K562 (cell line): Measurements from ENCODE around the gene ADTRP. TPM values are rescaled to one million over a fixed set of nuclear protein-coding genes. Genes with fewer than 3 reads are reported as not detected.

Source experiments
- ATAC-seq: fragments of 200-7000 bp; cut with Tn5 transposase; 3 replicates; pipeline ENCODE4 v1.9.1; 2020; ENCODE audit warnings: moderate library complexity
- BruUV-seq: library from RNA; stranded (reverse); fragments of 400-500 nt; replicated peaks from 2 replicates; lab custom pipeline; 2021; lab: Mats Ljungman, UMichigan
- CTCF ChIA-PET: fragments of 300-600 bp; formaldehyde crosslinking; extraction: SDS; loops from one replicate; lab custom pipeline; 2021; ENCODE audit warnings: low intra/inter-chr PET ratio; lab: Yijun Ruan, JAX
- POLR2A ChIA-PET: fragments of 300-600, 350-650 bp; sonication (Branson Sonifier 250); formaldehyde crosslinking; extraction: SDS; loops from one replicate; lab custom pipeline; 2021; ENCODE audit warnings: antibody characterized with exemption, inconsistent platforms; lab: Yijun Ruan, JAX
- DNase-seq, 4 experiments: peaks; one replicate each; pipeline versions ENCODE4 v3.0.0 to v3.0.0-alpha.2; 2011 to 2018; ENCODE audit warnings: low spot score in 3 of 4, mixed read lengths in 3 of 4; ENCODE audit errors: extremely low read depth in 1 of 4
- FAIRE-seq: peaks from 2 replicates; lab custom pipeline; 2011; peaks lifted over from hg19 to GRCh38; lab: Jason Lieb, UNC
- H2AFZ ChIP-seq: 2 replicates; pipeline ENCODE4 v1.6.0; 2011; ENCODE audit warnings: low read depth, low read length, control low read depth, inconsistent platforms
- H3K27ac ChIP-seq: fragments of 200-600 bp; 3 replicates; pipeline ENCODE4 v1.8.0; 2011; ENCODE audit warnings: low read depth, mild to moderate bottlenecking, control low read depth, inconsistent platforms, low read length, moderate library complexity, mixed read lengths; ENCODE audit errors: extremely low read depth
- H3K27me3 ChIP-seq, 2 experiments: fragments of 300-600 bp in 1 of 2; 2 replicates in 1 of 2; 3 replicates in 1 of 2; pipeline versions ENCODE4 v1.6.0 to v1.8.0; 2011; ENCODE audit warnings: inconsistent platforms in 2 of 2, low read length in 2 of 2, mild to moderate bottlenecking in 1 of 2, mixed read lengths in 1 of 2, moderate library complexity in 1 of 2; ENCODE audit not compliant: control insufficient read depth in 2 of 2, insufficient read depth in 2 of 2
- H3K36me3 ChIP-seq: fragments of 300-600 bp; 3 replicates; pipeline ENCODE4 v1.8.0; 2011; ENCODE audit warnings: mild to moderate bottlenecking, low read length, inconsistent platforms; ENCODE audit not compliant: control insufficient read depth, insufficient read depth
- H3K4me1 ChIP-seq, 2 experiments: fragments of 200-600 bp in 1 of 2; replicated peaks in 1 of 2; 2 replicates in 1 of 2; 3 replicates in 1 of 2; pipeline versions ENCODE4 v1.5.1 to v1.8.0; 2011; ENCODE audit warnings: inconsistent platforms in 2 of 2, low read length in 2 of 2, mild to moderate bottlenecking in 1 of 2, mixed read lengths in 1 of 2, moderate library complexity in 1 of 2; ENCODE audit not compliant: control insufficient read depth in 2 of 2, insufficient read depth in 2 of 2
- H3K4me2 ChIP-seq: 2 replicates; pipeline ENCODE4 v1.6.1; 2011; ENCODE audit warnings: low read length, control low read depth, inconsistent platforms, mixed read lengths; ENCODE audit not compliant: insufficient read depth
- H3K4me3 ChIP-seq: fragments of 200-600 bp; sonication (generic), shearing (Covaris generic); 2 replicates; pipeline ENCODE4 v1.5.1; 2016; ENCODE audit warnings: control low read depth, inconsistent platforms
- H3K79me2 ChIP-seq: fragments of 200-600 bp; 3 replicates; pipeline ENCODE4 v1.8.0; 2011; ENCODE audit warnings: low read length, inconsistent platforms; ENCODE audit not compliant: control insufficient read depth, insufficient read depth
- H3K9ac ChIP-seq, 2 experiments: 2 replicates each; pipeline versions ENCODE4 v1.6.0 to v1.6.1; 2011; ENCODE audit warnings: low read depth in 2 of 2, low read length in 2 of 2, control low read depth in 1 of 2, inconsistent platforms in 1 of 2, mild to moderate bottlenecking in 1 of 2, mixed read lengths in 1 of 2; ENCODE audit not compliant: insufficient read depth in 1 of 2
- H3K9me1 ChIP-seq: one replicate; pipeline ENCODE4 v1.6.0; 2011; ENCODE audit warnings: inconsistent platforms, mild to moderate bottlenecking, low read length, moderate library complexity; ENCODE audit not compliant: control insufficient read depth, insufficient read depth
- H3K9me3 ChIP-seq: replicated peaks from 2 replicates; pipeline ENCODE4 v1.5.1; 2011; ENCODE audit warnings: low read depth, low read length, inconsistent platforms; ENCODE audit not compliant: control insufficient read depth, insufficient read depth
- H4K20me1 ChIP-seq: replicated peaks from 2 replicates; pipeline ENCODE4 v1.6.1; 2011; ENCODE audit warnings: low read length, inconsistent platforms, mixed read lengths; ENCODE audit not compliant: control insufficient read depth, insufficient read depth
- ARID1B ChIP-seq: fragments of 450-650 bp; IDR thresholded peaks from 2 replicates; pipeline ENCODE4 v1.6.1; 2016; ENCODE audit warnings: antibody characterized with exemption, mild to moderate bottlenecking, inconsistent platforms
- ATF1 ChIP-seq, 2 experiments: fragments of 450-650 bp in 1 of 2; IDR thresholded peaks; 2 replicates each; pipeline ENCODE4 v1.6.1; 2016; ENCODE audit warnings: missing compliant biosample characterization in 1 of 2, missing genetic modification characterization in 1 of 2
- CBFA2T3 ChIP-seq: fragments of 450-650 bp; IDR thresholded peaks from 2 replicates; pipeline ENCODE4 v1.6.1; 2017
- CREM ChIP-seq: IDR thresholded peaks from 2 replicates; pipeline ENCODE4 v1.6.1; 2014; ENCODE audit warnings: antibody characterized with exemption, low read depth
- ELF1 ChIP-seq: fragments of 200-800 bp; sonication (Bioruptor generic); IDR thresholded peaks from 2 replicates; pipeline ENCODE4 v1.6.1; 2016; ENCODE audit warnings: missing genetic modification characterization, missing compliant biosample characterization
- EP300 ChIP-seq: IDR thresholded peaks from 2 replicates; pipeline ENCODE4 v1.6.1; 2012; ENCODE audit warnings: low read length, improper control_type of control experiment
- FOXJ2 ChIP-seq: fragments of 200-800 bp; sonication (Bioruptor generic); IDR thresholded peaks from 2 replicates; pipeline ENCODE4 v1.6.1; 2016; ENCODE audit warnings: missing genetic modification characterization, missing compliant biosample characterization
- HDGF ChIP-seq: fragments of 450-650 bp; IDR thresholded peaks from 2 replicates; pipeline ENCODE4 v1.6.1; 2016
- HMGXB4 ChIP-seq: sonication (generic); formaldehyde crosslinking; IDR thresholded peaks from 2 replicates; pipeline ENCODE4 v1.8.1; 2023; ENCODE audit warnings: mild to moderate bottlenecking, missing genetic modification reagents
- NFRKB ChIP-seq: fragments of 450-650 bp; IDR thresholded peaks from 2 replicates; pipeline ENCODE4 v1.6.1; 2016; ENCODE audit warnings: low read depth
- RFX1 ChIP-seq: fragments of 450-650 bp; IDR thresholded peaks from 2 replicates; pipeline ENCODE4 v1.6.1; 2016; ENCODE audit warnings: mild to moderate bottlenecking, moderate library complexity
- SMAD4 ChIP-seq: fragments of 250-450 bp; sonication (Bioruptor Pico); conservative IDR thresholded peaks from 2 replicates; pipeline ENCODE4 v1.8.0; 2021; ENCODE audit warnings: inconsistent platforms, mild to moderate bottlenecking, moderate library complexity
- SMARCA4 ChIP-seq: fragments of 450-650 bp; IDR thresholded peaks from 2 replicates; pipeline ENCODE4 v1.6.1; 2016
- SMARCE1 ChIP-seq: fragments of 450-650 bp; IDR thresholded peaks from 2 replicates; pipeline ENCODE4 v1.7.1; 2016; ENCODE audit warnings: mild to moderate bottlenecking
- VEZF1 ChIP-seq: fragments of 200-800 bp; sonication (Bioruptor generic); IDR thresholded peaks from 2 replicates; pipeline ENCODE4 v1.6.1; 2017; ENCODE audit warnings: missing genetic modification characterization, missing compliant biosample characterization
- YY1 ChIP-seq, 3 experiments: IDR thresholded peaks; 2 replicates each; pipeline ENCODE4 v1.6.1; 2011; ENCODE audit warnings: low read length in 2 of 3, mild to moderate bottlenecking in 2 of 3, moderate library complexity in 2 of 3, borderline replicate concordance in 1 of 3, control low read depth in 1 of 3, low read depth in 1 of 3; ENCODE audit not compliant: insufficient read depth in 3 of 3, insufficient replicate concordance in 2 of 3, control insufficient read depth in 1 of 3, insufficient read length in 1 of 3; ENCODE audit errors: extremely low read depth in 1 of 3
- WGBS: fragments of 100-300 bp; shearing (Covaris generic); methylation state at CpG from one replicate; pipeline ENCODE4 v1.1.6; 2016; ENCODE audit warnings: low coverage, mixed read lengths; ENCODE audit not compliant: insufficient coverage; ENCODE audit errors: missing lambda C conversion rate; 5-methylcytosine and 5-hydroxymethylcytosine counted together
- in situ Hi-C: fragments of 300-500 bp; cut with MboI; formaldehyde crosslinking; loops from 4 replicates; pipeline ENCODE4 v1.15.0; 2018; ENCODE audit warnings: inconsistent platforms, mixed read lengths
- intact Hi-C: fragments of 100-400 bp; cut with micrococcal nuclease; formaldehyde crosslinking; loops from 2 replicates; pipeline ENCODE4 v1.14.2; 2022
- polyA plus RNA-seq, 8 experiments: library from polyadenylated mRNA; depleted of rRNA in 4 of 8; stranded (reverse) in 5 of 8; unstranded in 3 of 8; fragments of >200 nt; fragmentation: Nextera tagmentation in 2 of 8; fragmentation: Illumina TruSeq in 1 of 8; extraction: Ambion mirVana in 2 of 8; extraction: Trizol in 1 of 8; gene quantifications; 2 replicates each; pipeline versions ENCODE4 v1.2.1 to v1.2.3, GENCODE V29; 2011 to 2014; ENCODE audit warnings: inconsistent platforms in 1 of 8, missing spikeins in 1 of 8
- total RNA-seq, 7 experiments: library from RNA; depleted of rRNA in 6 of 7; stranded (reverse); fragments of >200 nt in 6 of 7; fragmentation: Illumina TruSeq in 2 of 7; extraction: Trizol in 2 of 7; gene quantifications; 2 replicates each; pipeline versions ENCODE4 v1.2.1 to v1.2.3, GENCODE V29; 2011 to 2021; ENCODE audit warnings: low replicate concordance in 1 of 7

Gene ADTRP
- total and polyA plus RNA-seq, 9 of the 15 experiments (the other 6 are each of a cell fraction or from before 2014, with no cell fraction given) = 7.4 to 24.0 (median 13.6) TPM

- ATAC-seq = peak; percentile 81
- WGBS = 39% methylated on average over 14 of the region's 14 CpGs
- Histone ChIP-seq H3K4me1 (peaks cover 0 to 12% of the 10 kb centered on the region in 2 experiments; a peak in 3 of 5 replicates), H3K27ac (peak overlapping the region; percentile 34; the same call in 1 of the 3 replicates), H3K79me2 (no peaks in the 10 kb centered on the region), H3K9me3 (peaks cover 2% of the 10 kb centered on the region; the same call in 1 of the 2 replicates), H3K9ac (peak overlapping the region; percentile 54 to 56), H3K4me2 (peak overlapping the region; percentile 76), H3K4me3 (no peak overlapping the region), H3K9me1 (no peaks in the 10 kb centered on the region), H3K36me3 (no peaks in the 10 kb centered on the region), H3K27me3 (no peaks in the 10 kb centered on the region), H4K20me1 (no peaks in the 10 kb centered on the region), H2AFZ (peak overlapping the region; percentile 98)
- intact Hi-C loops = no loop called here
- BruUV-seq = no TSS peak
- no peak for FAIRE-seq
- DNase-seq = peak in 2 of 4 experiments; percentile 43 to 45
- CTCF ChIA-PET = no interaction called here
- in situ Hi-C loops = no loop called here
- POLR2A ChIA-PET = interaction anchor here (0.6 to 2.0 kb wide), 7 partner anchors 8 to 375 kb away, joined by 3 to 9 read pairs (median 3); partner anchors contain the start of gene ADTRP
- TF ChIP-seq SMAD4 (CRISPR knock-in tag) = 0 out of 2 replicates have a peak, but pooled peaks have one; percentile 13
- no peak for TF ChIP-seq HDGF
- TF ChIP-seq ATF1 (CRISPR knock-in tag; IDR thresholded peaks at IDR 0.05) = no peak
- peak; percentile 48 for TF ChIP-seq ATF1 (tag; IDR thresholded peaks at IDR 0.05)
- TF ChIP-seq VEZF1 (CRISPR knock-in tag) = peak; percentile 19; the same call in 1 of the 2 replicates
- peak; percentile 65 for TF ChIP-seq CREM
- TF ChIP-seq FOXJ2 (tag) = peak; percentile 75
- TF ChIP-seq RFX1 = peak; percentile 63
- peak; percentile 30; the same call in 1 of the 2 replicates for TF ChIP-seq EP300
- peak in 1 of 3 experiments; percentile 68 for TF ChIP-seq YY1 (IDR thresholded peaks at IDR 0.05; ENCODE audit: borderline replicate concordance in 1 of 3, control insufficient read depth in 1 of 3, extremely low read depth in 1 of 3, insufficient read depth in 3 of 3, insufficient read length in 1 of 3, insufficient replicate concordance in 2 of 3, low read depth in 1 of 3, low read length in 2 of 3)
- TF ChIP-seq NFRKB = 0 out of 2 replicates have a peak, but pooled peaks have one; percentile 44
- 0 out of 2 replicates have a peak, but pooled peaks have one; percentile 16 for TF ChIP-seq CBFA2T3
- TF ChIP-seq SMARCA4 = 0 out of 2 replicates have a peak, but pooled peaks have one; percentile 27
- TF ChIP-seq ARID1B = peak; percentile 38; the same call in 1 of the 2 replicates
- no peak for TF ChIP-seq ELF1 (tag)
- TF ChIP-seq HMGXB4 (CRISPR knock-in tag) = no peak
- peak; percentile 30; the same call in 1 of the 2 replicates for TF ChIP-seq SMARCE1
Measured at GRCh38 chr6:11785774-11786579, 7.4 kb upstream of the ADTRP start.
